HG03342 (cell line): ENCODE results near the gene LYRM9.
"Not testable (repeated sequence)": the region's sequence is repeated elsewhere in the genome, so short reads cannot be mapped to it uniquely, and the experiment has no call there.

Experiments used
- ATAC-seq: cut with Tn5 transposase; IDR thresholded peaks from one replicate; pipeline ENCODE4 v1.9.1; 2021; ENCODE audit warnings: mild to moderate bottlenecking, moderate library complexity; ENCODE audit not compliant: unreplicated experiment

The LYRM9 gene

DNA sequence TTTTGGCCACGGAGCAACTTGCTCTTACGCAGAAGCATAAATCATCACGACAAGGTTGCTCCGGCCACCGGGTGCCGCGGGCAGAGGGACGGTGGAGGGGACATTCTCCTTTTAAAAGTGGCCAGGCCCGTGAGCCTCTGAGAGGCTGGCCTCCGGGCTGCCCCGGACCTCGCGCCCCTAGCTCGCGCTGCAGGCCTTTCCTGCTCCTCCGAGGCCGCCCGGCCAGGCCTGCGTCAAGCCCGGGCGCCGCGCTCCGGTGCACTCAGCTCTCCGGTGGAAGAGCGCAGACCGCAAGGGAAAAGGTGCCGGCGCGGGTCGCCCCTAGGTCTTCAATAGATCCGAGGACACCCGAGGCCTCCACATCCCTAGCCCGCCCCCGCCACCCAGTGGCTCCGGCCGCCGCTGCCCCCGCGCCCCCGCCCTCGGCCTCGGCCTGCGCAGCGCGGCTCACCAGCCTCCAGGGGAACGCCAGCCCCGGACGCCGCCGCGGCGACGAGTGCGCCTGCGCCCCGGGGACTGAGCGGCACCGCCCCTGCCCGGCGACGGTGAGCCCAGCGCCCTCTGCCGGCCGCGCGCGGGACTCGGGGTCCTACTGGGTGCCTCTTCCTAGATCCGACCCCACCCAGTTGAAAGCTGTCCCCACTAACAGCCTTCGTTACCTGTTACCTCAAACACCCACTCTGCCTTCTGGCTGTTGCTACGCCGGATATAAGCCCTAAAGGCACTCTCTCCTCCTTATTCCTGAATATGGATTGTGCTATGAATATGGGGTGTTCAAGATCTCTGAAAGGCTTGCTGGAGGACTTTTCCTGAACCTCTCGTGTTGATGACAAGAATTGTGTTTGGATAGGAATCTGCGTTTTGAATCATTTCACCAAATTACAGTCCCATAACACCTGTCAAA lies at the start of gene LYRM9:
Gene LYRM9 (minus strand): TSS at position 500 of the 904 bp plus-strand sequence. CDS start 10,671 bp downstream, outside the sequence.
- ATAC-seq, result peak; percentile 91

DNA sequence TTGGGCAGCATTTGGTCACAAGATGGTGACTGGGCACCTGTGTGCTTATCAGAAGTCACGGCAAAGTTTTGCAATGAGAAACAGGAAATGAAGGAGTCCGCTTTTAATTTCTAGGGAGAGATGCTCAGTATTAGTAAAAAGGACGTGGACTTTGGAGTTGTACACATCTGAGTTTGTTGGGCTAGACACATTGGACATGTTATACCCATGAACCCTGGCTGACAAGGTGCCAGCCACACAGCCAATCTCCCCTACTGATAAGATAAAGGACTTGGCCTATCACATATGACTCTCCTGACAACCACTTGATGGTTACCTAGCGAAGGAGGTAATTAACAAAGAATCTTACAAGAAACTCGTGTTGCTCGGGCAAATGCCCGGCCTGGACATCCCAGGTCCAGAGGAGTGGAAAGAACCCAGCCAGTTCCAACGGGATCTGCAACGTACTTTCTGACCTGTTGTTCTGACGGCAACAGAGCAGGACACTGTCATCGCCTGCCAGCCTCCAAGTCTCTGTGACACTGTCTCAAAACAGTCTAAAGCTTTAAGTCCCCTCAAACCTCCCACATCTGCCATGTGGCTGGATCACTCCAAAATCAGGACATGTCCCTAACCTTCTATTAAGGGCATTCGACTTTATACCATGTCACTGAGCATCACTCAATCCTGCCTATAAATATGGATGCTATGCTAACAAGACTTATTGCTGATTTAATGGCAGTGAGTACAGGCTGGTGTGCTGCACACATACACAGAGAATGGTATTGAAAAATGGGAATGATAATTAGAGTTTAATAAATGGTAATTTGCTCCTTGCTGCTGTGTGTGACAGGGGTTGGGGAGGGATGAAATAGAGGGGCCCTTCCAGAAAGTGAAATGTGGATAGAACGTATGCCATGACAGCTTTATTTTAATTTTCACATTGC lies 47.6 kb upstream of the LYRM9 start:
- no peak for ATAC-seq

DNA sequence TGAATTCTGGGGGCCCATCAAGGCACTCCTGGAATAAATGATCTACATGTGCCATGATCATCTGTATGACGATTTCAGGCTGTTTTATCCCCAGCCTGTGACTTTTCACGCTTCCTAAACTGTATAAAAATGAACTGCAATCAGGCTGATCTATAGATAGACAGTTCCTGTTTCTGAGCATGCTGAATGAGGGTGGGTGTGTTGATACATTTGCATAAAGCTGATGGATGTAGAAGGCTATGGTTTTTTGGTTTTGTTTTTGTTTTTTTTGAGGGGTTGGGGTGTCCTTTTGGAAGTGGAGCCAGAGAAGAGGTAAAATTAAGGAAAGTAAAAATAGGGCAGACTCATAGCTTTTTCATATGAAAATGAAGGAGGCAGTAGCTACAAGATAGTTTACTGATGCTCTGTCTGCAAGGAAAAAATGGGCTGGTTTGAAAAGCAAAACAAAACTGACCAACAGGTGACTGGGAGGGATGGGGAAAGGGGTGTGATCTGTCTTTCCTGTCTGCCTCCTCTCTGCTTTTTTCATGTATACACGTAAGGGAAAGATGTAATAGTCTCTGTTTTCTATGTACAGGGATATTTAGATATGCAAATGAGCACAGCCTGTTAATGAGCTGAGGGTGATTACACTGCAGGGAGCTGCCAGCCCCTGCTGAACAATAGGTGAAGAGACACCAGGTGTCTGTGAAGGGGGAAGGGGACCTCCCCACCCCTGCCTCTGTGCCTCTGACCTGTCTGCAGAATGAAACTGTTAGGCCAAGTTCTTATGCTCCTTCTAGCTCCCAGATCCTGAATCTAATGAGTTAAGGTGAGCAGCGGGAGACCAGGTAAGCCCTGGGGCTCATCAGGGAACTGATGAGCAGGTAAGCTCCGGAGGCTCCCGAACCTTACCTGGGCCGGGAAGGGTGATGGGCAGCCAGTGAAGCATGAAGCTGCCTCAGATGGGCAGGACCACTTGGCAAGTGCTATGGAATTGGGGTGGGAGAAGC lies 46.6 kb upstream of the LYRM9 start:
- peak; percentile 55 for ATAC-seq

DNA sequence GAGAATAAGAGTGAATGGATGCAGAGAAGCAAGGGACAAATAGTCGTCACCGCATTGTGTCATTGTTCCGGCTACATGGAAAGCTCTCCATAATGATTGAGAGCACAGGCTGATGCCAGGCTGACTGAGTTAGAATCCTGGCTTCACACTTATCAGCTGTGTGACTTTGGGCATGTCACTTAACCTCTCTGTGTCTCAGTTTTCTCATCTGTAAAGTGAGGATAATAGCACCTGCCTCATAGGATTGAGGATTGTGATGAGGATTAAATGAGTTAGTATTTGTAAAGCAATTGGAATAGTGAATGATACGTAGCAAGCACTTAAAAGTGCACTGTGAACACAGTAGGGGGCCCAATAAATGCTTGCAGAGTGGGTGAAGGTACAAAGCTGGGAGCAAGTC lies 45.7 kb upstream of the LYRM9 start:
- ATAC-seq, result no peak

DNA sequence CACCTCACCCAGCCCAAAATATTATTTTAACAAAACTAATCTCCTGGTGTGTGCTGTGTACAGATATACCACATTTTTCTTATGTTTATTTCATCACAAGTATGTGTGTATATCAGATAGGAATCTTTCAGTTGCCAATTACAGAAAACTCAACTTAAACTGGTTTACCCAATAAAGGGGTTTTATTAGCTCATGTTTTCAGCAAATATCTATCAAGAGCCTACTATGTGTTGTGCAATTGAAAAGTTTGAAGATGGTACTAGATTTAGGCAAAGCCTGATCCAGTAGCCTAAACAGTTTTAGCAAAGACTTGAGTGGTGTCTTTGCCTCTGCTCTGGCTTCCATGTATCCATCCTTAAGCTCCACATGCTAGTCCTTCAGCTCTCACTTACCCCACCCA lies 45.1 kb upstream of the LYRM9 start:
- no peak for ATAC-seq

DNA sequence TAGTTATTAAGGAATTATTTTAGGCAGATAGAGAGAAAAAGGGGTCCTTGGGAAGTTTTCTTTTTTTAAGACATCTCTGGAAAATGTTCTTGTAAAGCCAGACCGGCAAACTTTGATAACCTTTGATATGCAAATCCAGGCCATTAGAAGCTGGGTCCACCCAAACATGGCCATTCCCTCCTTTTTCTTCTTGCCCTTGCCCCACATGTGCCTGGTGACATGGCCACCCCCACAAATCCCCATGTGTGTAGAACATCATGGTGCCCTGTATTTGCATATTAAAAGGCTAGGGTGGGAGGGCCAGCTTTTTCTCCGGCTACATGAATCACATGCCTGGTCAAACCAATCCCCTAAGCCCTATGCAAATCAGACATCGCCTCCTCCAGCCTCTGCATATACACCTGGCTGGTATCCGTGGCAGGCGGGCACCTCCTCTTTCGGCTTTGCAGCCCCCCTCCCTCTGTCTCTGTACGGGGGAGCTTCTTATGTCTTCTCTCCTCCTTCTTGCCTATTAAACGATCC lies 43.9 kb upstream of the LYRM9 start:
- ATAC-seq, result no peak

DNA sequence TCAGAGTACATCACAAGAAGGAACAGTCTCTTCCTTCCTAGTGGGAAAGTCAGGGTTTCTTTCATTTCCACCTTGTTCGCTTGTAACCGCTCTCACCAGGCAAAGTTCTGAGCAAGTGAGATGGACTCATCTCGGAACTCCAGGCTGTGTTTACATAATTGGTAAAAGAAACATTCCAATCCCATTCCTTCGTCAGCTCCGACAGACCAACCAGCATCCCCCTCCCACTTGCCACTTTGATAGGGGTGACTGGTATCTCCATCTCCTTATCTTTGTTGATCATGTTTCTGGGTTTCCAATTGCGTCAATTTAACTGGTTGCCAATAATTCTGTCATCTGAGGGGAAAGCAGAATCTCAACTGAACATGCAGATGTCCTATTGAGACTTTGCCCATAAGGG lies 36.8 kb upstream of the LYRM9 start:
- ATAC-seq, result no peak

DNA sequence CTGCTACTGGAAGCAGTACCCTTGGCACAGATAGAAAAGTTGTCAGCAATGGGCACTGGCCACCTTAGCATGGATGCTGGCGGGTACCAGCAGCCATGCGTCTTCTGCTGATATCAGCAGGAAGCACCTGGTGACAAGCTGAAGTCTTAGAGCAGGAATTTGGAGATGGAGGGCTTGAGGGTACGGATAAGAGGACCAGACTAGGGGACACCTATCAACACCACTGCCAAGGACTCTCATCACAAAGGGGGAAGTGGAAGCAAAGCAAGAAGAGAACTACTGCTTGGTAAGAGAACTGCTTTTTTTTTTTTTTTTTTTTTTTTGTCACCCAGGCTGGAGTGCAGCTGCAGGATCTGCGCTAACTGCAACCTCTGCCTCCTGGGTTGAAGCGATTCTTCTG lies 35.4 kb upstream of the LYRM9 start:
- no peak for ATAC-seq

DNA sequence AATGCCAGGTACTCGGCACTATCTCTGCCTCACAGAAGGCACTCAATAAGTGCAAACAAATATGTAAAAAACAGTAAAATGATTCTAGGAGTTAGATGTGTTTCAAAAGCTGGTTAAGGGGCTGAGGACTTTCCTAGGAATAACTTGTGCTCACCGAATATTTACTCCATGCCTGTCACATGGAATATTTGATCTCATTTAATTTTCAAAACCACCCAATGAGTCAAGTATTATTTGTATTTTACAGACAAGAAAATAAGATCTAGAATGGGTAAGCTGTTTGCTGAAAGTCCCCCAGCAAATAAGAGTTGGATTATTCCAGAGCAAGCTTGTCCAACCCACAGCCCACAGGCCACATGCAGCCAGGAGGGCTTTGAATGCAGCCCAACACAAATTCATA lies 34.6 kb upstream of the LYRM9 start:
- ATAC-seq, result no peak

DNA sequence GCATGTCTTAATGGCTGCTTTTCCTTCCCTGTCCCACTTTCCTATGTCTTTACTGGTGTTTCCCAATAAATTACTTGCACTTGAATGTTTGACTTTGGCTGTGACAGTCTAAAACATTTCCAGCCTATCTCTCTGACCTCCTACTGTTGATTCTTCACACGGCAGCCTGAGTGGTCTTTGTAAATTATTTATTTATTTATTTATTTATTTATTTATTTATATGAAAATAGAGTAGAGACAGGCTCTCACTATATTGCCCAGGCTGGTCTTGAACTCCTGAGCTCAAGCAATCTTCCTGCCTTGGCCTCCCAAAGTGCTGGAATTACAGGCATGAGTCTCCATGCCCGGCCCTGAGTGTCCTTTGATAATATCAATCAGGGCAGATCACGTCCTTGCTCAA lies 28.4 kb upstream of the LYRM9 start:
- ATAC-seq, result no peak

DNA sequence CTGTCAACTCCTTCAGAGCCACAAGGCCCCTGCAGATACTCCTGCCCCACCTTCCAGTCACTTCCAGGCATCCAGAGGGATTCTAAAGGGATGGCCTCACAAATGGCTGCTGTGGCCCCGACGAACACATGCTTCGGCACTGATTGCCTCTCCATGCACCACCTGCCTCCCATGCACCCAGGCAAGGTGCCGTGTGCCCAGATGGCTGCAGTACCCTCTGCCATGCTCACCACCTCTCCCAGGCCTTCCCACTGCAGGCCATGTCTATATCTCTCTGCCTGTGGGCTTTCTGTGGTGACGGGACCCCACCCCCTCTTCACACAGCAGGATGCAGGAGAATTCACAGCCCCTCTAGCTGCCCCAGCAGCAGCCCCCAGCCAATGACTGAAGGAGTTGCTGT lies 27.9 kb upstream of the LYRM9 start:
- ATAC-seq, result no peak

DNA sequence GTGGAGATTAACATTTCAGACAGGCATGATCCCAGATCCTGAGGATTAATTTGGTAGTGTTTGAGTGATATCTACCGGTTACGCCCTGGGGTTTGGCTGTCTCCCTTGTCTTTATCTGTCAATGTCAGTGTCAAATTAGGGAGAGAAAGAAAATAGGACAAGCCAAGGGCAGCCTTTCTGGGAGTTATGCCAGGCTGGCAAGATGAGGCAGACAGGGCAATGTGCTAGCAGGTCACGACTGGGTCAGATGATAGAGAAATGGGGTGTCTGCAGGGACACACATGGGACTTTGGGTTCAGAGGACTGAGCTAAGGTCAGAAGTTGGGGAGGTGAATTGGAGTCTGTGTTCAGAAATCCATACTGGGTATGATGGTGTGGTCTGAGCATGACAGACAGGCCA lies 27.4 kb upstream of the LYRM9 start:
- no peak for ATAC-seq

DNA sequence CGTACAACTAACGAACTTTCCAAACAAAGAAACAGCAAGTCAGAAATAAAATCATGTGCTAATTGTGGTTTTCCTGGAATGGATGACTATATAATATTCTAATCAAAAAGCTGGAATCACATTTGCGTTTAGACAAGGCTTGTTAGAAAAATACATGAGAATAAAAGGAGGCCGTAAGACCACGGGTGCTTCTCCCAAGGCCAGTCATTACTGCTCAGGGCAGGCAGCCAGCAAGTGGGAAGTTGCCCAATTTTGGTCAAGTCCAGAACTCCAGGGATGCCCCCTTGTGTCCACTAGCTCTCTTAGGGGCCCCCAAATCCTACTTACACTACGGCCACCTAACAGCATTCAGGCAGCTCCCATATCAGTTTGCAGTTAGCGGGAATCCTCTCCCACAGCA lies 25.9 kb upstream of the LYRM9 start:
- no peak for ATAC-seq

DNA sequence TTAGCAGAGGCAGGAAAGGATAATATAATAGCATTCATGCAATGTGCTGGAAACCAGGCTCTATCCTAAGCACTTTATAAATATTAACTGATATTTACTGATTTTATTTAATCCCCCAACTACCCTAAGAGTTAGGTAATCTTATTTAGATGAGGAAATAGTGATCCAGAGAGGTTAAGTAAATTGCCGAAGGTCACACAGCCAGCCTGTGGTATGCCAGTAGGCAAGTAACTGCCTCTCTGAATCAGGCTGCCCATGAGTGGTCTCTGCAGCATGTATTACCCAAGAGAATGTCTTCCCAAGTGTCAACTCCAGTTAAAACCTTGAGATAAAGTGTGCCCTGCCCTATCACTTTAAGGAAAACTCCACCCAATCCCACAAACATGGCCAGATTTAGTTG lies 25.3 kb upstream of the LYRM9 start:
- ATAC-seq, result no peak

DNA sequence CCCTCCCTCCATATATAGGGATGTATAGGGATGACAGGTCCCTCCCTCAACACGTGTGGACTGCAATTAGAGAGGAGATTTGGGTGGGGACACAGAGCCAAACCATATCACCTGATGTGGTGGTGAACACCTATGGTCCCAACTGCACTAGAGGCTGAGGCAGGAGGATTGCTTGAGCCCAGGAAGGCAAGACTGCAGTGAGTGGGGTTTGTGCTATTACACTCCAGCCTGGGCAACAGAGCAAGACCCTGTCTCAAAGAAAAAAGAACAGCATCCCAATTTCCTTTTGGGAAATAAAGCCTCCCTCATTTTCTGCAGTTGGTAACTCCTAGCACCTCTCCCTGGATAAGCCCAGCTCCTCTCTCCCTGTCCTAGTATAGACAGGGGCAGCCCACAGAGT lies 23.8 kb upstream of the LYRM9 start:
- no peak for ATAC-seq

DNA sequence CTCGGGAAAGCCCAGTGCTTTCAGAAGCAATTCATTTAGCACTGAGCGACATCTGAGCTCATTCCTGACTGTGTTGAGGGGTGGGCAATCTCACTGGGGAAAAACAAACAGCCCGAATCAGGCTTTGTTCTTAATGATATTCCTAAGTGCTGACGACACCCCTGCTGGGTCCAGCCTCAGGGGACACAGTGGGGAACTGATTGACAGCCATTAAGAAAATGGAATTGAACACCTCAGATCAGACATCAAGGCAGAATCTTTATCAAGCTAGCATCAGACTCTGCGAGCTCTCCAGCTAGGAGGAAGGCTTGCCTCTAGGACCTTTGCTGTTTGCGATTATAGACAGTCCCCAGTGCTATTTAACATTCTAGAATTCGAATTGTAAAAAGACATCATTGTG lies 22.5 kb upstream of the LYRM9 start:
- no peak for ATAC-seq

DNA sequence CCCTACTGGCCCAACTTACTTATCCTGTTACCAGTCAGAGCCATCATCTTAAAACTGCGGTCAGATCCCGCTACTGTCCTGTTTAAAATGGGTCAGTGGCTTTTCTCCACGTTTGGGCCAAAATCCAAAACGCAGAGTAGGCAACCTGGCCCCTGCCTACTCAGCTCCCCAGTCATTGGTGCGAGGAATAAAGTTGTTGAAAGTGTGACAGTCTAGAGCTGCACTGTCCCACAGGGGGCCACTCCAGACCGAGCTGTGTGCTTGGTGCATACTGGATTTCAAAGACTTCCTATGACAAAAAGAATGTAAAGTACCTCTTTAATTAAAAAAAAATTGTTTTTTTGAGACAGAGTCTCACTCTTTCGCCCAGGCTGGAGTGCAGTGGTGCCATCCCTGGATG lies 21.2 kb upstream of the LYRM9 start:
- no peak for ATAC-seq

DNA sequence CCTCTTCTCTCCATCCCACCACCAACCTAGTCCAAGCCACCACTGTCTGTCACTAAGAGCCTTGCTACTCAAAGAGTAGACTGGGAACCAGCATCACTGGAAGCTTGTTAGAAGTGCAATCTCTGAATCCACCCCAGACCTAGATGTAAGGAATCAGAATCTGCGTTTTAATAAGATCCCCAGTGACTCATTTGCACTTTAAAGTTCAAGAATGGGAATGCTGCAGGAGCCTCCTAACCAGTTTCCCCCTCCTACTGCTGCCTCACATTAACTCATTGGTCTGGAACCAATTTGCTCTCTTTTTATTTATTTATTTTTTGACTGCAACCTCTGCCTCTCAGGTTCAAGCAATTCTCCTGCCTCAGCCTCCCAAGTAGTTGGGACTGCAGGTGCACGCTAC lies 19.8 kb upstream of the LYRM9 start:
- no peak for ATAC-seq

DNA sequence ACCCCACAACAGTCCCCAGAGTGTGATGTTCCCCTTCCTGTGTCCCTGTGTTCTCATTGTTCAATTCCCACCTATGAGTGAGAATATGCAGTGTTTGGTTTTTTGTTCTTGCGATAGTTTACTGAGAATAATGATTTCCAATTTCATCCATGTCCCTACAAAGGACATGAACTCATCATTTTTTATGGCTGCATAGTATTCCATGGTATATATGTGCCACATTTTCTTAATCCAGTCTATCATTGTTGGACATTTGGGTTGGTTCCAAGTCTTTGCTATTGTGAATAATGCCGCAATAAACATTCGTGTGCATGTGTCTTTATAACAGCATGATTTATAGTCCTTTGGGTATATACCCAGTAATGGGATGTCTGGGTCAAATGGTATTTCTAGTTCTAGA lies 19.1 kb upstream of the LYRM9 start:
- not testable (repeated sequence) for ATAC-seq

DNA sequence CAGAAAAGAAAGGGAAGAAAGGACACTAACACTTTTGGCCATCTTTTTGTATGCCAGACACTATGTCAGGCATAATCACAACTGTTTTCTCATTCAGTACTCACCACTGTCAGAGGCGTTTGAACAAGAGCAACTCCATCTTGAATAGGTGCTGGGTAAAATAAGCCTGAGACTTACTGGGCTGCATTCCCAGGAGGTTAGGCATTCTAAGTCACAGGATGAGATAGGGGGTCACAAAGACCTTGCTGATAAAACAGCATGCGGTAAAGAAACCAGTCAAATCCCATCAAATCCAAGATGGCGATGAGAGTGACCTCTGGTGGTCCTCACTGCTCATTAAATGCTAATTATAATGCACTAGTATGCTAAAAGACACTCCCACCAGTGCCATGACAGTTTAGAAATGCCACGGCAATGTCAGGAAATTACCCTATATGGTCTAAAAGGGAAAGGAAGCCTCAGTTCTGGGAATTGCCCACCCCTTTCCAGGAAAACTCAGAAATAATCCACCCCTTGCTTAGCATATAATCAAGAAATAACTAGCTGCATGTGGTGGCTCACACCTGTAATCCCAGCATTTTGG lies 14.9 kb upstream of the LYRM9 start:
- ATAC-seq, result no peak
